Stomach (tissue), 9 donors: ENCODE results near the gene RIF1. TPM values are rescaled to one million over a fixed set of nuclear protein-coding genes. Genes with fewer than 3 reads are reported as not detected.

ENCODE experiments used
- DNase-seq, 2 donors: peaks; one replicate each; pipeline versions ENCODE4 v3.0.0 to v3.0.0-alpha.2; 2013 to 2019
- H3K27ac ChIP-seq, 5 donors: fragments of 200-600 bp in 4 of 5; sonication (generic) in 4 of 5; one replicate each; pipeline ENCODE4 v1.5.1; 2013 to 2019; ENCODE audit warnings: mild to moderate bottlenecking in 1 of 5, moderate library complexity in 1 of 5
- H3K27me3 ChIP-seq, 3 donors: fragments of 200-600 bp; sonication (generic); one replicate each; pipeline ENCODE4 v1.5.1; 2017 to 2019; ENCODE audit warnings: mixed run types in 1 of 3
- H3K36me3 ChIP-seq, 4 donors: fragments of 200-600 bp; sonication (generic); 1 replicate in 3 of 4; 2 replicates in 1 of 4; pipeline ENCODE4 v1.5.1; 2016 to 2019
- H3K4me1 ChIP-seq, 4 donors: fragments of 200-600 bp; sonication (generic); one replicate each; pipeline ENCODE4 v1.5.1; 2016 to 2019
- H3K4me3 ChIP-seq, 4 donors: fragments of 200-600 bp; sonication (generic) in 3 of 4; one replicate each; pipeline ENCODE4 v1.5.1; 2016 to 2019; ENCODE audit warnings: mild to moderate bottlenecking in 1 of 4
- H3K9me3 ChIP-seq, 4 donors: fragments of 200-600 bp; sonication (generic); one replicate each; pipeline ENCODE4 v1.5.1; 2016 to 2019
- CTCF ChIP-seq, 7 experiments: fragments of 450-650 bp in 4 of 7; fragments of 200-600 bp in 3 of 7; sonication (generic) in 3 of 7; IDR thresholded peaks; one replicate each; pipeline ENCODE4 v1.5.1; 2016 to 2019; ENCODE audit warnings: antibody characterized with exemption in 7 of 7, control low read depth in 2 of 7, mild to moderate bottlenecking in 1 of 7
- EP300 ChIP-seq: sonication (generic); formaldehyde crosslinking; IDR thresholded peaks from one replicate; pipeline ENCODE4 v1.6.1; 2017; ENCODE audit warnings: antibody characterized with exemption
- POLR2A ChIP-seq, 4 donors: fragments of 450-650 bp; IDR thresholded peaks; one replicate each; pipeline ENCODE4 v1.6.1; 2016; ENCODE audit warnings: antibody characterized with exemption in 4 of 4, control low read depth in 2 of 4, mild to moderate bottlenecking in 1 of 4, moderate library complexity in 1 of 4
- POLR2AphosphoS5 ChIP-seq, 3 donors: sonication (generic); formaldehyde crosslinking; IDR thresholded peaks; one replicate each; pipeline ENCODE4 v1.6.1; 2016; ENCODE audit warnings: antibody characterized with exemption in 3 of 3
- WGBS, 5 donors: extraction: QIAGEN DNeasy Blood & Tissue Kit in 3 of 5; methylation state at CpG; one replicate each; pipeline versions ENCODE4 v1.1.5 to v1.1.7; 2013 to 2018; 5-methylcytosine and 5-hydroxymethylcytosine counted together
- intact Hi-C: fragments of 100-400 bp; cut with DNase I; formaldehyde crosslinking; loops from one replicate; pipeline ENCODE4 v1.15.1; 2023; ENCODE audit warnings: low total_unique reads
- polyA plus RNA-seq, 3 donors: library from polyadenylated mRNA; stranded (reverse); fragments of 200-250 nt; gene quantifications; one replicate each; pipeline ENCODE4 v1.2.3, GENCODE V29; 2013
- small RNA-seq, 4 donors: library from RNA; depleted of rRNA; stranded (forward); fragments of <200 nt; gene quantifications; one replicate each; pipeline ENCODE3, GENCODE V24; 2016
- total RNA-seq, 5 donors: library from RNA; depleted of rRNA; stranded (reverse); fragments of >200 nt; gene quantifications; one replicate each; pipeline versions ENCODE4 v1.1.0 to v1.2.3, GENCODE V29; 2014 to 2016
- donor health status: healthy with polysubstance abuse.
- donor health status: Bipolar disorder and iron deficiency.
- donor health status: healthy.

The RIF1 gene
- total and polyA plus RNA-seq, 8 donors, result 2.2 to 105 (median 29.5) TPM

DNA sequence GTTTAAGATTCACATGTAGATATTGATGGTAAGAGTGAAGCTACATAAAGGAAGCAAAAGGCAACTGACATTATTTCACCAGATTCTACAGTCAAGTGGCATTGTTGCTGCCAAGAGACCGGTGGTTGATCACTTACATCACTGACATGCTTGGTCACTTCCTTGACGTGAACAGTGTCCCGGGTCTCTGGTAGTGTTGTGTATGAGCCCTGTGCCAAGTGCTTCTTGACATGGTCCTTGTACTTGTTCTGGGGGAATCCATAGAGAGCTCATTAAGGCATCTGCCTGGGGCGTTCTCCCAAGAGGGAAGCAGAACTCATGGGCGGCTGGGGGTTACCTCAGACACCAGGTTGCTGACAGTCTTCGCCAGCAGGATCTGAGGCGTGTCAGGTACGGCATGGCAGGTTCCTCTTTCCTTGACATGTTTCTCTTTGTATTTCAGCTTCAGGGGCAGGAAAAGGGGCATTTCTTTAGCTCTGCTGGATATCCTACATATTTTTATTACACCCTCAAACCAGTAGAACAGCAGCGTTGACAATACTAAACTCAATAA, 116.2 kb downstream of the RIF1 start:
- WGBS, 5 donors, result 67 to 84% (median 75%) methylated on average over 9 of the region's 9 CpGs
- no peak overlapping the region for H3K4me3 ChIP-seq
- H3K9me3 ChIP-seq, result no peaks in the 10 kb centered on the region
- H3K27ac ChIP-seq, result no peak overlapping the region
- intact Hi-C loops, result no loop called here
- H3K27me3 ChIP-seq, result no peaks in the 10 kb centered on the region
- no peaks in the 10 kb centered on the region for H3K36me3 ChIP-seq
- no peaks in the 10 kb centered on the region for H3K4me1 ChIP-seq
- DNase-seq, result no peak
- TF ChIP-seq EP300, result no peak
- no peak for TF ChIP-seq CTCF (IDR thresholded peaks at IDR 0.05)
- no peak for TF ChIP-seq POLR2AphosphoS5 (IDR thresholded peaks at IDR 0.05)
- no peak for TF ChIP-seq POLR2A (IDR thresholded peaks at IDR 0.05)

- no peaks in the 10 kb centered on the region for H3K4me1 ChIP-seq
- no peaks in the 10 kb centered on the region for H3K27me3 ChIP-seq
- intact Hi-C loops, result no loop called here
- H3K27ac ChIP-seq, result no peak overlapping the region
- no peak for DNase-seq
- H3K36me3 ChIP-seq, result no peaks in the 10 kb centered on the region
- H3K9me3 ChIP-seq, result no peaks in the 10 kb centered on the region
- TF ChIP-seq CTCF (IDR thresholded peaks at IDR 0.05) (no peak), EP300 (no peak), POLR2AphosphoS5 (IDR thresholded peaks at IDR 0.05) (no peak), POLR2A (IDR thresholded peaks at IDR 0.05) (no peak)
- H3K4me3 ChIP-seq, result no peak overlapping the region
- 88 to 94% (median 92%) methylated on average over 6 of the region's 6 CpGs for WGBS, 5 donors
These were observed 116.9 kb downstream of the RIF1 start for GRCh38 chr2:151526572-151527090.

Small RNA genes within 50 kb of the gene (small RNA-seq; reads per million reads assigned to genes)
- gene MIR4773-1, result 0 reads per million in 4 donors
- 0 reads per million in 4 donors for gene RN7SL124P

Other genes starting within 250 kb of the RIF1 start
- gene RBM43, start 148.0 kb upstream of the RIF1 start, total RNA-seq, result 10 to 100 TPM in 1 of 5 donors, 1 to 10 TPM in 4; 1.3 to 10.8 (median 1.7) TPM
- gene RBM43, start 148.0 kb upstream of the RIF1 start, polyA plus RNA-seq, result 1 to 10 TPM; 1.8 to 2.9 (median 2.6) TPM
- 10 to 100 TPM in 2 of 5 donors, 1 to 10 TPM in 3; 2.6 to 22.0 (median 8.2) TPM for gene NMI, start 120.2 kb upstream of the RIF1 start, total RNA-seq
- 10 to 100 TPM; 11.1 to 16.8 (median 16.1) TPM for gene NMI, start 120.2 kb upstream of the RIF1 start, polyA plus RNA-seq
- gene TNFAIP6, start 52.3 kb upstream of the RIF1 start, total RNA-seq, result 10 to 100 TPM in 1 of 5 donors, 1 to 10 TPM in 2, not detected in 2; 3.0 to 10.5 (median 9.9) TPM
- gene TNFAIP6, start 52.3 kb upstream of the RIF1 start, polyA plus RNA-seq, result 1 to 10 TPM in 2 of 3 donors, under 1 TPM in 1; 0.73 to 6.0 (median 4.3) TPM